GM12801 (cell line): Measurements from ENCODE around the gene ZFYVE21.

Source experiments
- TF ChIP-seq, protein P1 (sequence below): IDR thresholded peaks from one replicate; pipeline ENCODE4 v1.5.1; 2011; ENCODE audit warnings: control low read depth; ENCODE audit not compliant: insufficient read length; ENCODE audit errors: extremely low read depth

The ZFYVE21 gene

DNA sequence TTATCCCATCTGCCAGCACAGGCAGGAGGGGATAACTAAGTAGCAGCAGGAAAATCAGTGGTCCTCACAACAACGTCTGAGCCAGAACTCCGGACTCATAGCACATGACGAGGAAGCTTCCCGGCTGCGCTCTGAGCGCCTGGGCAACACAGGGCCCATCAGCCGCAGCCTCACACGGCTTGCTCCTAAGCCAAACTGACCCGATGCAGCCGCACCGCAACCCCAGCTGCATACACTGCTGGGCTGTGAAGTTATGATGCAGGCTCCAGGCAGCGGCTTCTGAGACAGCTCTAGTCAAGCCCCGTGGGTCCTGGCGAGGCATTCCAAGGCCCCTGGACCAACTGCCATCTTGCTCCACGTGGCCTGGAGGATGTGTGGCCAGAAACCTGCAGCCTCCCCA lies 28.1 kb downstream of the ZFYVE21 start:
- TF ChIP-seq, protein P1, sequence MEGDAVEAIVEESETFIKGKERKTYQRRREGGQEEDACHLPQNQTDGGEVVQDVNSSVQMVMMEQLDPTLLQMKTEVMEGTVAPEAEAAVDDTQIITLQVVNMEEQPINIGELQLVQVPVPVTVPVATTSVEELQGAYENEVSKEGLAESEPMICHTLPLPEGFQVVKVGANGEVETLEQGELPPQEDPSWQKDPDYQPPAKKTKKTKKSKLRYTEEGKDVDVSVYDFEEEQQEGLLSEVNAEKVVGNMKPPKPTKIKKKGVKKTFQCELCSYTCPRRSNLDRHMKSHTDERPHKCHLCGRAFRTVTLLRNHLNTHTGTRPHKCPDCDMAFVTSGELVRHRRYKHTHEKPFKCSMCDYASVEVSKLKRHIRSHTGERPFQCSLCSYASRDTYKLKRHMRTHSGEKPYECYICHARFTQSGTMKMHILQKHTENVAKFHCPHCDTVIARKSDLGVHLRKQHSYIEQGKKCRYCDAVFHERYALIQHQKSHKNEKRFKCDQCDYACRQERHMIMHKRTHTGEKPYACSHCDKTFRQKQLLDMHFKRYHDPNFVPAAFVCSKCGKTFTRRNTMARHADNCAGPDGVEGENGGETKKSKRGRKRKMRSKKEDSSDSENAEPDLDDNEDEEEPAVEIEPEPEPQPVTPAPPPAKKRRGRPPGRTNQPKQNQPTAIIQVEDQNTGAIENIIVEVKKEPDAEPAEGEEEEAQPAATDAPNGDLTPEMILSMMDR, result no peak

DNA sequence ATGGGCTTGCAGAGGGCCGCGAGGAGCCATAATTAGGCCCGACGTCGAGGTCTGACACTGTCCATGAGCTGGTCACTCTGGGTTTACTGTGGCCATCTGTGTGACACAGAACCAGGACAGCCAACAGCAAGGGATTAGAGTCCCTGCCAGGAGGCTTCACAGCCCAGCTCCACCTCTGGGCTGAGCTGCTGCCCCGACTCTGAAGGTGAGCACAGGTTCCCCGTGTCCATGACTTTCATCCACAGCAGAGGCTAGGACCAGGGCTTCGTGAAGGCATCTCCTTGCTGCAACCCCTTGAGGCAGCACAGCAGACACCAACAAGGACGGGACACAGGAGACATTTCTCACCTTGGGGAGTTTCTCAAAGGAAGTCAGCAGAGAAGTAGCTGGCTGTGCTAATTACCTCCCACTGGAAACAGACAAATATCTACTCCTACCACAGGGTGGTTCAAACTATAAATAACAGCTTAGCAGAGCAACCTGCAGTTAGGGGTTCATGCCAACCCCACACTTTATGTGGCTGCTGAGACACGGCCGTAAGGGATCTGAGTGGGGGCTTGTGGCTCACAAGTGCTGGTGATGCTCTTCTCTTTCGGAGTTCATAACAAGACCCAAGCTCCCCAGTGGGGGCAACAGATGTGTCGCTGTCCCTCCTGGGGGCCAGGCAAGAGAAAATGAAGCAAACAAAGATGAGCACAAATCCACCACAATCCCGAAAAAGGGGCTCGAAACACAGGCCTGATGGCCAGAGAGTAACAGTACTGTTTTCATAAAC lies 29.2 kb downstream of the ZFYVE21 start:
- TF ChIP-seq, protein P1, result no peak

DNA sequence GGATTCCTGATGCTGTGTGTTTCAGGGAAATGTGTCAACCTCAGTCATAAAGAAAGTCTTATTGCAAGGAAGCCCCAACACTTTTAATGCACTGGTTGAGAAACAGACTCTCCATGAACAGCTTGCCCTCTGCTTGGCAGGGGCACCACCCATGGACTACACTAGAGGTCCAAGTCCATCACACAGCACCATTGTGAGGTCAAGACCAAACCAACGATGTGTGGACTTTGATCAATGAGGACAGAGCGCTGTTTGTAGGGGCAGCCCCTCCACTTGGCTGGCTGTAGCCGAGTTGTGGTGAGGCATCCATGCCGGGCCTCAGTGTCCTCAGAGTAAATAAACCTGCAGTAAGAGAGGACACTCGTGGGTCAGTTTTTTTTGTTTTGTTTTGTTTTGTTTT lies 29.8 kb downstream of the ZFYVE21 start:
- TF ChIP-seq, protein P1, result no peak

DNA sequence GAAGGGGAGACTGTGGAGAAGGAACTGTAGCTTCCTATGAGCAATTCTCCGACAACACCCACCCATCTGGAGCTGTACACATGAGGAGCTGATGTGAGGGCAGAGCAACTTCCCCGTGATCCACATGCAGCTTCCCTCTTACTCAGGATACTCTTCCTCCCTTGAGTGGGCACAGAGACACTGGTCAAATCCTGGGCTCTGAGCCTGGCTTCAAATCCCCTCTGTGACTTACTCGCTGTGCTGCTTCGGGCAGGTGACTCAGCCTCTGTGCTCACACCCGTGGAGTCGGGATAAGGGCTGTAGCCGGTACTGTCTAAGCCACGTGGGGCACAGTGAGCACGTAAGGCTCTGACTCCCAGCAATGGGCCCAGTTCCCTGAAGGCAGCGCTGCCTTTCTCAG lies 31.1 kb downstream of the ZFYVE21 start:
- TF ChIP-seq, protein P1, result no peak

DNA sequence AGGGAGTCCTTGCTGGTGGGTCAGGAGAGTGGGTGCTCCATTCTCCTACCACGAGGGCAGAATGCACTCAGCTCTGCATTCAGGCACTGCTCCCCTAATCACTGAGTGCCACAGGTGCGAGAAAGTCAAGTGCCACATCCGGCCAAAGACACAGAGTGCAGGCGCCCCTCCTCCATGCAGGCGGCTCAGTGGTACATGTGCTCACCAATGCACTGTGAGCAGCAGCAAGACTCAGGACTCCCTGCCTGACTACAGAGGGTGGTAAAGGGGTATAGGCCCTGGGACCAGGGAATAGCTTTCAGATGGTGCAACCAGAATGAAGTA lies 32.9 kb downstream of the ZFYVE21 start:
- TF ChIP-seq, protein P1, result no peak

DNA sequence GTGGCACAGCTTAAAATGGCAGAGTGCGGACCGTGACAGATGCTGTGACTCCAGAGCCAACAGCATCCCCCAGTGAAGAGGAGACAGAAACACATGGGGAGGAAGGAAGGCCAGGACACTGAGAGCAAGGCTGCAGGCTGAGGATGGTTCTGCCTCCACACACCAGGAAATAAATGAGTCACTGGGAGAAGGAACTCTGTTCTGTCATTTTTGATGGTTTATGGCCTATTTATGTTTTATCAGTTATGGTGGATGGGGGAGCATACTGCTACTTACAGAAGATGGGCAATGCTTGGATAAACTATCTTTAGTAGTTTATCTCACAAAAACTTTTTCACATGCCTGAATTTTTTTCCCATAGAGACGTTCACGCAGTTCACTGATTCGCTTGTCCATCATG lies 33.8 kb downstream of the ZFYVE21 start:
- TF ChIP-seq, protein P1, result no peak

DNA sequence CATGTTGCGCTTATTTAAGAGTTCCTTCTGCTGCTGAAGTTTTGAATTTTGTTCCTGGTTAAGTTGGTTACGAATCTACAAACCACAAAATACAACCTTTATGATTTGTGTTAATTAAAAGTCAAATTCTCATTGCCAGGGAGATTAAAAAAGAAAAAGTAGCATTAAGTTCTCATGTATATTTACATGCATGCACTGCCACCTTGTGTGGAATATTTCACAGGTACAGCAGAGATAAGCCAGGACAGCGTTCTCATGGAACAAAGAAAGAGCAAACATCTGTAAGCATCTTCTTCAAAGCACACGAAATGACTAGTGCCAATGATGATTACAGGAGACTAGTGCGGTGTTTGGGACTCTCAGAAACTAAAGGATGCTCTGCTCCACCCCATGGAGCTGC lies 34.2 kb downstream of the ZFYVE21 start:
- TF ChIP-seq, protein P1, result no peak
